Measurements from ENCODE around the gene BBS9. TPM values are rescaled to one million over a fixed set of nuclear protein-coding genes. Genes with fewer than 3 reads are reported as not detected.

The BBS9 gene
- total and polyA plus RNA-seq, 12 donors = 4.1 to 44.0 (median 10.0) TPM

GRCh38 chr7:33195264-33195663 is 65.9 kb downstream of the BBS9 start:
- Histone ChIP-seq H3K27me3 (no peaks in the 10 kb centered on the region), H3K36me3 (no peaks in the 10 kb centered on the region), H3K27ac (no peak overlapping the region), H3K4me1 (peaks cover 0 to 17% (median 4%) of the 10 kb centered on the region in 9 donors), H3K9me3 (peaks cover 0 to 6% (median 0%) of the 10 kb centered on the region in 11 donors), H3K4me3 (no peak overlapping the region)
- intact Hi-C loops (cut with DNase I) = no loop called here
- ATAC-seq = no peak
- WGBS, 2 donors = 86 to 90% methylated on average over 2 of the region's 2 CpGs
- TF ChIP-seq CTCF (IDR thresholded peaks at IDR 0.05) = no peak
- no peak for DNase-seq

- Histone ChIP-seq H3K27me3 (no peaks in the 10 kb centered on the region), H3K27ac (no peak overlapping the region), H3K9me3 (peaks cover 0 to 6% (median 0%) of the 10 kb centered on the region in 11 donors), H3K4me3 (no peak overlapping the region), H3K36me3 (no peaks in the 10 kb centered on the region), H3K4me1 (peaks cover 0 to 12% (median 4%) of the 10 kb centered on the region in 9 donors)
- TF ChIP-seq CTCF (IDR thresholded peaks at IDR 0.05) = no peak
- ATAC-seq (no peak), DNase-seq (no peak)
- intact Hi-C loops (cut with DNase I) = no loop called here
- 45 to 68% methylated on average over 2 of the region's 2 CpGs for WGBS, 2 donors
Measured at GRCh38 chr7:33196221-33196620, 66.9 kb downstream of the BBS9 start.

GRCh38 chr7:33200282-33200681 is 70.9 kb downstream of the BBS9 start:
- 99 to 100% methylated on average over 1 of the region's 1 CpG for WGBS, 2 donors

GRCh38 chr7:33201821-33202220 is 72.5 kb downstream of the BBS9 start:
- peaks cover 0 to 4% (median 0%) of the 10 kb centered on the region in 9 donors for H3K4me1 ChIP-seq
- DNase-seq = no peak
- no peak for ATAC-seq
- no peak overlapping the region for H3K27ac ChIP-seq
- no peaks in the 10 kb centered on the region for H3K9me3 ChIP-seq
- H3K36me3 ChIP-seq = no peaks in the 10 kb centered on the region
- no peak for TF ChIP-seq CTCF (IDR thresholded peaks at IDR 0.05)
- intact Hi-C loops (cut with DNase I) = no loop called here
- WGBS, 2 donors = 96 to 99% methylated on average over 2 of the region's 2 CpGs
- no peaks in the 10 kb centered on the region for H3K27me3 ChIP-seq
- H3K4me3 ChIP-seq = no peak overlapping the region

More at GRCh38 chr7:33200282-33200681, 70.9 kb downstream of the BBS9 start:
- no peak for ATAC-seq
- Histone ChIP-seq H3K4me1 (peaks cover 0 to 9% (median 4%) of the 10 kb centered on the region in 9 donors), H3K27me3 (no peaks in the 10 kb centered on the region), H3K4me3 (no peak overlapping the region), H3K9me3 (no peaks in the 10 kb centered on the region), H3K27ac (no peak overlapping the region), H3K36me3 (no peaks in the 10 kb centered on the region)
- intact Hi-C loops (cut with DNase I) = no loop called here
- no peak for TF ChIP-seq CTCF (IDR thresholded peaks at IDR 0.05)
- no peak for DNase-seq

All from heart right ventricle (tissue), 16 donors.